HG03097 (cell line): ENCODE results near the gene DGKH.
A peak's percentile ranks its signal among the peaks of the same experiment; 100 is the strongest.

Experiments used
- ATAC-seq: cut with Tn5 transposase; IDR thresholded peaks from one replicate; pipeline ENCODE4 v1.9.1; 2021; ENCODE audit not compliant: unreplicated experiment, low FRiP score

The DGKH gene

GRCh38 chr13:42048342-42048683 is at the start of gene DGKH:
DGKH (plus strand) TSS chr13:42048648; CDS start chr13:42048774, 126 bp downstream.
- peak; percentile 6 for ATAC-seq

GRCh38 chr13:42000846-42001245 is 47.6 kb upstream of the DGKH start:
- no peak for ATAC-seq

GRCh38 chr13:42001580-42001979 is 46.9 kb upstream of the DGKH start:
- ATAC-seq = no peak

- no peak for ATAC-seq
Observed at GRCh38 chr13:42002066-42002465, 46.4 kb upstream of the DGKH start.

- no peak for ATAC-seq
Observed at GRCh38 chr13:42007844-42008243, 40.6 kb upstream of the DGKH start.

GRCh38 chr13:42009057-42009456 is 39.4 kb upstream of the DGKH start:
- no peak for ATAC-seq

- ATAC-seq = no peak
Observed at GRCh38 chr13:42011601-42012350, 36.7 kb upstream of the DGKH start.

- ATAC-seq = no peak
Observed at GRCh38 chr13:42014119-42014518, 34.3 kb upstream of the DGKH start.

- ATAC-seq = no peak
Observed at GRCh38 chr13:42017264-42017663, 31.2 kb upstream of the DGKH start.

- ATAC-seq = no peak
Observed at GRCh38 chr13:42021851-42022250, 26.6 kb upstream of the DGKH start.

GRCh38 chr13:42022336-42022735 is 26.1 kb upstream of the DGKH start:
- no peak for ATAC-seq

- ATAC-seq = no peak
Observed at GRCh38 chr13:42022796-42023493, 25.5 kb upstream of the DGKH start.

- no peak for ATAC-seq
Observed at GRCh38 chr13:42027286-42027685, 21.2 kb upstream of the DGKH start.

- ATAC-seq = no peak
Observed at GRCh38 chr13:42028113-42028799, 20.2 kb upstream of the DGKH start.

GRCh38 chr13:42035905-42036521 is 12.4 kb upstream of the DGKH start:
- no peak for ATAC-seq

GRCh38 chr13:42036711-42037110 is 11.7 kb upstream of the DGKH start:
- no peak for ATAC-seq

GRCh38 chr13:42038661-42039456 is 9.6 kb upstream of the DGKH start:
- ATAC-seq = no peak

GRCh38 chr13:42039457-42039945 is 8.9 kb upstream of the DGKH start:
- ATAC-seq = no peak

GRCh38 chr13:42039946-42040729 is 8.3 kb upstream of the DGKH start:
- peak; percentile 70 for ATAC-seq

GRCh38 chr13:42040730-42041010 is 7.8 kb upstream of the DGKH start:
- peak; percentile 23 for ATAC-seq
